WI38 (cell line): ENCODE measurements around the gene CSKMT.
"Not testable (repeated sequence)": the region's sequence is repeated elsewhere in the genome, so short reads cannot be mapped to it uniquely, and the experiment has no call there.

ENCODE experiments used
- H3K4me3 ChIP-seq: 2 replicates; pipeline ENCODE4 v1.5.1; 2011; ENCODE audit warnings: low read depth, mild to moderate bottlenecking, control low read depth, low read length
- CTCF ChIP-seq: IDR thresholded peaks from 2 replicates; pipeline ENCODE4 v1.5.1; 2012; ENCODE audit warnings: low read depth, mild to moderate bottlenecking, control low read depth, low read length

Gene CSKMT

GRCh38 chr11:62665075-62665598 lies at the start of gene CSKMT, which contains the start of gene C11orf98:
TSS of gene CSKMT (plus strand) at chr11:62665312. CDS start at chr11:62665880, 568 bp downstream.
TSS of gene C11orf98 (minus strand) at chr11:62665210. CDS start at chr11:62665169, 41 bp downstream.
- TF ChIP-seq CTCF, result no peak
- H3K4me3 ChIP-seq, result peak within 1 kb of the TSS; percentile 89

GRCh38 chr11:62615521-62615920 lies 49.6 kb upstream of the CSKMT start:
- no peak overlapping the region for H3K4me3 ChIP-seq
- TF ChIP-seq CTCF, result no peak

GRCh38 chr11:62616957-62617356 lies 48.2 kb upstream of the CSKMT start:
- H3K4me3 ChIP-seq, result not testable (repeated sequence)

GRCh38 chr11:62621027-62621566 lies 44.0 kb upstream of the CSKMT start:
- no peak for TF ChIP-seq CTCF
- peak overlapping the region; percentile 85 for H3K4me3 ChIP-seq

- no peak for TF ChIP-seq CTCF
- H3K4me3 ChIP-seq, result peak within 1 kb of the TSS; percentile 85
Measured at GRCh38 chr11:62621567-62622470, 43.3 kb upstream of the CSKMT start, which contains the start of gene B3GAT3. TSS of gene B3GAT3 (minus strand) at chr11:62621986. CDS start at chr11:62621947, 39 bp downstream.

- no peak for TF ChIP-seq CTCF
- H3K4me3 ChIP-seq, result no peak overlapping the region
Measured at GRCh38 chr11:62622476-62623089, 42.5 kb upstream of the CSKMT start.

GRCh38 chr11:62627713-62628112 lies 37.4 kb upstream of the CSKMT start:
- H3K4me3 ChIP-seq, result no peak overlapping the region
- TF ChIP-seq CTCF, result no peak
